K562 (cell line): ENCODE results near the gene KCTD13. TPM values are rescaled to one million over a fixed set of nuclear protein-coding genes. Genes with fewer than 3 reads are reported as not detected.

Experiments used
- BHLHE40 ChIP-seq: IDR thresholded peaks from 2 replicates; pipeline ENCODE4 v1.6.1; 2011; ENCODE audit warnings: low read length, improper control_type of control experiment
- FUS ChIP-seq: fragments of 200-400 bp; formaldehyde crosslinking; optimal IDR thresholded peaks from 2 replicates; pipeline ENCODE3; 2017; ENCODE audit warnings: low read depth, low read length
- HMGN3 ChIP-seq: IDR thresholded peaks from 2 replicates; pipeline ENCODE4 v1.6.1; 2011; ENCODE audit warnings: borderline replicate concordance, low read depth, mild to moderate bottlenecking, mixed read lengths, low read length; ENCODE audit not compliant: insufficient read length; ENCODE audit errors: extremely low read depth
- L3MBTL2 ChIP-seq: fragments of 450-650 bp; IDR thresholded peaks from 2 replicates; pipeline ENCODE4 v1.6.1; 2016; ENCODE audit warnings: mild to moderate bottlenecking, moderate library complexity
- NCOR1 ChIP-seq: fragments of 450-650 bp; IDR thresholded peaks from 2 replicates; pipeline ENCODE4 v1.6.1; 2016; ENCODE audit warnings: mild to moderate bottlenecking, moderate library complexity
- POLR2A ChIP-seq: fragments of 450-650 bp; conservative IDR thresholded peaks from 2 replicates; pipeline ENCODE4 v1.6.1; 2016
- RBBP5 ChIP-seq: fragments of 200-600 bp; sonication (generic); IDR thresholded peaks from 2 replicates; pipeline ENCODE4 v1.6.1; 2012; ENCODE audit warnings: borderline replicate concordance, mild to moderate bottlenecking, low read length, control low read depth, inconsistent platforms; ENCODE audit not compliant: insufficient read depth, poor library complexity, severe bottlenecking
- RFX5 ChIP-seq: IDR thresholded peaks from 2 replicates; pipeline ENCODE4 v1.6.1; 2011; ENCODE audit warnings: low read depth, mild to moderate bottlenecking, improper control_type of control experiment, low read length
- SAP30 ChIP-seq: fragments of 200-600 bp; sonication (generic); IDR thresholded peaks from 2 replicates; pipeline ENCODE4 v1.6.1; 2012; ENCODE audit warnings: borderline replicate concordance, low read depth, mild to moderate bottlenecking, moderate library complexity, low read length, control low read depth, inconsistent platforms; ENCODE audit not compliant: insufficient read depth, poor library complexity, severe bottlenecking
- THRAP3 ChIP-seq: fragments of 450-650 bp; IDR thresholded peaks from 2 replicates; pipeline ENCODE4 v1.6.1; 2016; ENCODE audit warnings: mild to moderate bottlenecking, inconsistent platforms, borderline replicate concordance
- ZFX ChIP-seq: sonication (generic); formaldehyde crosslinking; IDR thresholded peaks from 2 replicates; pipeline ENCODE4 v1.8.0; 2022; ENCODE audit warnings: mild to moderate bottlenecking, missing genetic modification reagents, moderate library complexity
- ZNF217 ChIP-seq: sonication (generic); formaldehyde crosslinking; IDR thresholded peaks from 2 replicates; pipeline ENCODE4 v1.8.0; 2022; ENCODE audit warnings: mild to moderate bottlenecking, missing genetic modification reagents
- ZNF431 ChIP-seq: sonication (generic); formaldehyde crosslinking; IDR thresholded peaks from 2 replicates; pipeline ENCODE4 v1.8.0; 2022; ENCODE audit warnings: mild to moderate bottlenecking, missing genetic modification reagents
- polyA plus RNA-seq, 8 experiments: library from polyadenylated mRNA; depleted of rRNA in 4 of 8; stranded (reverse) in 5 of 8; unstranded in 3 of 8; fragments of >200 nt; fragmentation: Nextera tagmentation in 2 of 8; fragmentation: Illumina TruSeq in 1 of 8; extraction: Ambion mirVana in 2 of 8; extraction: Trizol in 1 of 8; gene quantifications; 2 replicates each; pipeline versions ENCODE4 v1.2.1 to v1.2.3, GENCODE V29; 2011 to 2014; ENCODE audit warnings: inconsistent platforms in 1 of 8, missing spikeins in 1 of 8
- total RNA-seq, 7 experiments: library from RNA; depleted of rRNA in 6 of 7; stranded (reverse); fragments of >200 nt in 6 of 7; fragmentation: Illumina TruSeq in 2 of 7; extraction: Trizol in 2 of 7; gene quantifications; 2 replicates each; pipeline versions ENCODE4 v1.2.1 to v1.2.3, GENCODE V29; 2011 to 2021; ENCODE audit warnings: low replicate concordance in 1 of 7
- TF ChIP-seq, protein P1 (sequence below), 2 experiments: IDR thresholded peaks; 2 replicates each; pipeline ENCODE4 v1.6.1; 2011; ENCODE audit warnings: borderline replicate concordance in 1 of 2, control low read depth in 1 of 2, low read depth in 1 of 2, low read length in 1 of 2, mild to moderate bottlenecking in 1 of 2, mixed read lengths in 1 of 2, moderate library complexity in 1 of 2; ENCODE audit not compliant: insufficient read depth in 1 of 2, insufficient read length in 1 of 2, poor library complexity in 1 of 2, severe bottlenecking in 1 of 2; ENCODE audit errors: extremely low read depth in 1 of 2
- TF ChIP-seq, protein P2 (sequence below), 2 experiments: fragments of 450-650 bp; conservative IDR thresholded peaks; 2 replicates each; pipeline ENCODE4 v1.6.1; 2017; ENCODE audit warnings: mild to moderate bottlenecking in 2 of 2, moderate library complexity in 2 of 2

KCTD13 gene
- total and polyA plus RNA-seq, 9 of the 15 experiments (the other 6 are each of a cell fraction or from before 2014, with no cell fraction given), result 1.0 to 20.6 (median 9.8) TPM

DNA sequence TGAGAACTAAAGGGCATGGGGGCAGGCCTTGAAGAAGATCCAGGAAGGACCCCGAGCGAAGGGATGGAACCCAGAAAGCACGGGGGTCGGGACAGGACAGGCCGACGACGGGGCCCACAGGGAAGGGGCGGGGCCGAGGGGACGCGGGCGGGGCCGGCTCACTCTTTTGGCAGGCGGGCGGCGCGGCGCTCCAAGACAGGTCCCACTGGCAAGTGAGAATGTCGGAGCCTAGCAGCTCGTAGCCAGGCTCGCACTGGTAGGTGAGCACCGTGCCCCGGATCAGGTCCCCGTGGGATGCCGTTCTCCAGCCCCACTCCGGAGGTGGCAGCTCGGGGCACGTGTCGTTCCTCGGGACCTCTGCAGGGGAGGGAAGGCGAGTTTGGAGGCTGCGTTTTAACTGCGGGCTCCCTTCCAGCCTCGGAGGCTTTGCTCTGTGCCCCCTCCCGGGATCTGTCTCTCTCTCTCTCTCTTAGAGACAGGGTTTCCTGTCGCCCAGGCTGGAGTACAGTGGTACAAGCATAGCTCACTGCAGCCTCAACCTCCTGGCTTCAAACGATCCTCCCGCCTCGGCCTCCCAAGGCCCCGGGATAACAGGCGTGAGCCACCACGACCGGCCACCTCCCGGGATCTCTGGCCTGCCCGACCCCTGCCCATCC is 49.3 kb downstream of the KCTD13 start (continued):
- TF ChIP-seq, protein P1, sequence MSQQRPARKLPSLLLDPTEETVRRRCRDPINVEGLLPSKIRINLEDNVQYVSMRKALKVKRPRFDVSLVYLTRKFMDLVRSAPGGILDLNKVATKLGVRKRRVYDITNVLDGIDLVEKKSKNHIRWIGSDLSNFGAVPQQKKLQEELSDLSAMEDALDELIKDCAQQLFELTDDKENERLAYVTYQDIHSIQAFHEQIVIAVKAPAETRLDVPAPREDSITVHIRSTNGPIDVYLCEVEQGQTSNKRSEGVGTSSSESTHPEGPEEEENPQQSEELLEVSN (IDR thresholded peaks at IDR 0.05; ENCODE audit: borderline replicate concordance in 1 of 2, extremely low read depth in 1 of 2, insufficient read depth in 1 of 2, insufficient read length in 1 of 2, low read depth in 1 of 2, low read length in 1 of 2, poor library complexity in 1 of 2, severe bottlenecking in 1 of 2), result peak; percentile 48 to 66
- peak; percentile 22 for TF ChIP-seq RBBP5
- TF ChIP-seq THRAP3, result no peak
- peak; percentile 55; the same call in 1 of the 2 replicates for TF ChIP-seq BHLHE40
- TF ChIP-seq, protein P2, sequence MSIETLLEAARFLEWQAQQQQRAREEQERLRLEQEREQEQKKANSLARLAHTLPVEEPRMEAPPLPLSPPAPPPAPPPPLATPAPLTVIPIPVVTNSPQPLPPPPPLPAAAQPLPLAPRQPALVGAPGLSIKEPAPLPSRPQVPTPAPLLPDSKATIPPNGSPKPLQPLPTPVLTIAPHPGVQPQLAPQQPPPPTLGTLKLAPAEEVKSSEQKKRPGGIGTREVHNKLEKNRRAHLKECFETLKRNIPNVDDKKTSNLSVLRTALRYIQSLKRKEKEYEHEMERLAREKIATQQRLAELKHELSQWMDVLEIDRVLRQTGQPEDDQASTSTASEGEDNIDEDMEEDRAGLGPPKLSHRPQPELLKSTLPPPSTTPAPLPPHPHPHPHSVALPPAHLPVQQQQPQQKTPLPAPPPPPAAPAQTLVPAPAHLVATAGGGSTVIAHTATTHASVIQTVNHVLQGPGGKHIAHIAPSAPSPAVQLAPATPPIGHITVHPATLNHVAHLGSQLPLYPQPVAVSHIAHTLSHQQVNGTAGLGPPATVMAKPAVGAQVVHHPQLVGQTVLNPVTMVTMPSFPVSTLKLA (conservative IDR thresholded peaks at IDR 0.05), result 0 out of 4 replicates have a peak, but pooled peaks of 1 of the 2 experiments have one; percentile 55
- peak; percentile 45 for TF ChIP-seq HMGN3
- TF ChIP-seq FUS, result no peak
- no peak for TF ChIP-seq RFX5
- TF ChIP-seq ZNF217 (CRISPR knock-in tag), result no peak
- TF ChIP-seq NCOR1, result no peak
- peak; percentile 64; the same call in 1 of the 2 replicates for TF ChIP-seq ZFX (CRISPR knock-in tag)
- TF ChIP-seq SAP30, result peak; percentile 66
- peak; percentile 74 for TF ChIP-seq L3MBTL2
- no peak for TF ChIP-seq POLR2A
- TF ChIP-seq ZNF431, result 0 out of 2 replicates have a peak, but pooled peaks have one; percentile 37
- TF ChIP-seq, all 486 proteins: peak for 19
